CD4-positive, alpha-beta T cell treated with Interleukin-15 for 1 hour (primary cell): Measurements from ENCODE around the gene HDLBP.
"Not testable (repeated sequence)": the region's sequence is repeated elsewhere in the genome, so short reads cannot be mapped to it uniquely, and the experiment has no call there.

Experiments
- DNase-seq: peaks from one replicate; pipeline ENCODE4 v3.0.0-alpha.2; 2020

HDLBP gene

DNA sequence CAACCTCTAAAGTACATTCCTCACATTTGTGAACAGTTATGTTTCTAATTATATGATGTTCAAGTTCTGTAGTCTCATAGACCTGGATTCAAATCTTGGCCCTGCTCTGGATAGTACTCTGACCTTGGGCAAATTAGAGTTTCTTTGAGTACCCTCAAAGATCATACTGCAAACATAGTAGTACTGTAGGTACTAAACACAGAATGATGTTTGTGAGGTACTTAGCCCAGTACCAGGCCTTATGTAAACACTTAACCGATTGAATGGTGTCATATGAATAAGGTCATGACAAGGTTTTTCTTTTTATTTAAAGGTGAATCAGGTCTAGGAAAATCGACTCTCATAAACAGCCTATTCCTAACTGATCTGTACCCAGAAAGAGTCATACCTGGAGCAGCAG lies 19.3 kb upstream of the HDLBP start:
- DNase-seq, result no peak

- no peak for DNase-seq
These were observed 15.1 kb upstream of the HDLBP start for GRCh38 chr2:241330616-241330981.

DNA sequence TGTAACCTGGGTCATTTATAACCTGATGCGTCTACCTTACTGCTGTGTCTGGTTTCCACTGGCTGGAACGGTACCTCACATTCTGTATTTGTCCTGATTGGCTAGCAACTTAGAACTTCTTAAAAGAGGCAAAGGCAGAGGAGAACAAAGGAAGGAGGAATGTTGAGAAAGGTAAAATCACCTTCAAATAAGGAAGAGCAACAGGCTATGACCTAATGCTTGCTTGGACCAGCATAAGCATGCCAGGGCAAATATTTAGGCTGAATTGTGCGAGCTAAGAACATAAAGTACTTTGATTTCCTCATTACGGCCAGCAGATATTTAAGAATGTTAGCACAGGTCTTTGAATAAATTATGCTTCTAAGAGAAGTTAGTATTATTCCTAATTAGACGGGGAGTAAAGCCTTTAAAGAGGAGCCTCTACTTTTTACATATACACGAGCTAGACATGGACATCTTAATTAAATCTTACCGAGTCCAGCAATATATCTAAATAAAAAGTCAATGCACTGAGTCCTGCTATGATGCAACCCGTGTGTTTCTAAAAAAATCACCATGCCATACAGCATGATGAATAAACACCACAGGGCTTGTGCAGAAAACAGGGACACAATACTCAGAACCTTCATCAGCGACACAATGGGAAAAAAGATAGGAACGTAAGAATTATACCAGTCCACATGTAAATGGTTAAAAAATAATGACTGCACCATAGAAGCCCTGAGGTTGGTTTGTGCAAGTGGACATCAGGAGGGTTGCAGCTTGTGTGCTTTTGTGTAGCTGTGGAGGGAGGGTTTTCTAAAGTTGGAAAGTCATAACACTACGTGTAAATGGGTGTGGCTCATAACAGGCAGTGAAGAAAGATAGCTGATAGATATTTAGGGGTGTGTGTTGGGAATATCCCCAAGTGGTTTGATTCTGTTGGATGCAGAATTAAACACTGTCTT lies 14.5 kb upstream of the HDLBP start:
- no peak for DNase-seq

DNA sequence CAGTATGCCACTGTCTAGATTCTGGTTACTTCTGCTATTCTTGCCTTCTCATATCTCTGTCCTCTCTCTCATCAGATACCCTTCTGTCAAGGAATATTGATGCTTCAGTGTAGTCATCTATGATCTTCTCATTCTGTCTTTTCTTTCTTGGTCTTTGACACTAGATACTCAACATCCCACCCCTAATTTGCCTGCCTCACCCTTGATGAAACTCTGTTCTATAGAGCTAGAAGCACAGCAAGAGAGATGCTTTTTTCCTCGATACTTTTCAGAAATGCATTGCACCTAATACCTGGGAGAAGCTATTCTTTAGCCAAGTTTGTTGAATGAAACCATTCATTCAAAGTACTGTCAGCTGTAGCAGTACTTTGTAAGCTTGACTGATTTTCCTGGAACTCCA lies 9.8 kb upstream of the HDLBP start:
- no peak for DNase-seq

DNA sequence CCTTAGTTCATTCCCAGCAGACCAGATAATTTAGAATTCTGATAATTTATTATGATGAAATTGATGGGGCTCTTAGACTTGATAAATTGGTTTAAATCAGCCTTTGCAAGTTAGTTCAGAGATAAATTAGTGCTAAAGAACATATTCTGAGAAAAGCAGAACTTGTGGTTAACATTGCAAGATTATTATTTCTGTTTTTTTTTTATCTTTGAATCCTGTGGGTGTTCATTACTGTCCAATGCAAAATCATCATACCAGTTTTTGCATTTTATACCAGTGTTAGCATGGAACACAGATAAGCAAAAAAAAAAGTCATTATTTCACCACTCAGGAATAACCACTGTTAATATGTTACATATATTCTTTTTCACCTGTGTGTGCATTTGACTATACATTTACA lies 9.3 kb upstream of the HDLBP start:
- DNase-seq, result no peak

GRCh38 chr2:241323778-241324177 lies 8.3 kb upstream of the HDLBP start:
- no peak for DNase-seq

GRCh38 chr2:241321886-241322285 lies 6.4 kb upstream of the HDLBP start:
- no peak for DNase-seq

DNA sequence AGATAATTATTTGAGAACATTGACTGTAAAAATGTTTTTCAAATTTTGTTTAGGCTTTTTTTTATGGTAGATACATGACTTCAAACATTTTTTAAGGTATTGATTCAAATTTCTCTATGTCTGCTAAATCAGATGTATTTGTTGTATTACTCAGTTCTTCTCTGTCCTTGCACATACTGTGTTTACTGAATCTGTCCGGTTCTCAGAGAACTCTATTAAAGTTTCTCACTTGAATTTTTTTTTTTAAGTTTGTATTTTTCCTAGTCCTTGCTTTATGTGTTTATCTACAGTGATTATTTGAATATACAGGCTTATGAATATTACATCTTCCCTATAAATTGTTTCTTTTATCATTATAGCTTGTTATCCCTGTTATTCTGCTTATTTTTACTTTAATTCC lies 5.6 kb upstream of the HDLBP start:
- DNase-seq, result no peak

- DNase-seq, result no peak
These were observed 4.9 kb upstream of the HDLBP start for GRCh38 chr2:241320394-241320793.

GRCh38 chr2:241318830-241319229 lies 3.4 kb upstream of the HDLBP start:
- DNase-seq, result not testable (repeated sequence)

DNA sequence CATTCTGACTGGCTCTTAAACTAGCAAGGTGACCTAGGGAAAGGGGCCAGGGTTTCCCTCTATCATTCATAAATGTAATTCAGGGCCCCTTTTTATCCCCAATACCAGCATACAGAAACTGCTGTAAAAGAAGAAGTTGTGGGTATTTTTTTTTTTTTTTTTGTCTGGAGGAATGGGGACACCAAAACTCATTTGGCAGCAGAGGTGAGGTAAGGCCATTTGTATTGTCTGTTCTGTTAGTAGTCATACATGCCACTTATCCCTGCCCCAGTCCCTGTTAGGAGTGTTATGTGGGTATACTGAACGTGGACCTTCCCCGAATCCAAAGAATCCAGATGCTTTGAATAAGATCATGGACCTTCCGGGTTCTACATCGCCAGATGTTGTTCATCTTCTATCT lies 1.9 kb upstream of the HDLBP start:
- DNase-seq, result no peak

GRCh38 chr2:241316825-241317224 lies 1.4 kb upstream of the HDLBP start:
- DNase-seq, result no peak

DNA sequence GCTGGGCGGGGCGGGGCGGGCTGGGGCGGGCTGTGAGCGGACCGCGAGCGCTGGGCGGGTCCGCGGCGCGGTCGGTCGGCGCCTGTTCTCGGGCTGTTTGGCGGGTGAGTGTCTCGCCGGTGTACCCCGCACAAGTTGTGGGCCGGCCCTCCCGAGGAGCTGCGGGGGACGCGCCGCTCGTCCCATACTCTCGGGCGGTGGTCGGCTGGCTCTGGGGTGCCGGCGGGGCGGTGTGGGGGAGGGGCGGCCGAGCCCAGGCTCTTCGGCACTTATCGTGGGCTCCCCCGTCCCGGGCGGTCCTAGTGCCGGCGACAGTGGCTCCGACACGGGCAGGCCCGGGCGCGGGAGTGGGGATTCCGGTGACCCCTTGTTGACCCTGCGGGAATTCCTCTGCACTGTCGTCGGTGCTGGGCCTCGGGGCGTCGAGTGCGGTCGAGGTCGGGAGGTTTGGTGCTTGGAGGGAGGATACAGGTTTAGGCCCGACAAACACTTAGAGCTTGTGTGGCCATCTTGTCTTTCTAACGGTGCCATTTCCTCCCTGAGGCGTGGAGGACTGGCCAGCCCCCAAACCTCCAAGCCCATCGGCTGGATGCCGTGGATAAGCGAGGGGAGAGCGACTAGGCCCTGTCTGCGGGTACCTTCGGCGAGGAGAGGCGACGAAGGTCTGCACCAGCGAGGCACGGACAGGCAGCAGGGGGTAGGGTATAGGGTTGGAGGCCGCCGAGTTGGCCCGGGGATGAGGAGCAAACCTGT lies 583 bp upstream of the HDLBP start, which contains the start of gene SEPTIN2:
TSS of gene SEPTIN2 (plus strand) at position 47 of the 753 bp plus-strand sequence. CDS start 8,308 bp downstream, outside the sequence.
- peak; percentile 85 for DNase-seq

DNA sequence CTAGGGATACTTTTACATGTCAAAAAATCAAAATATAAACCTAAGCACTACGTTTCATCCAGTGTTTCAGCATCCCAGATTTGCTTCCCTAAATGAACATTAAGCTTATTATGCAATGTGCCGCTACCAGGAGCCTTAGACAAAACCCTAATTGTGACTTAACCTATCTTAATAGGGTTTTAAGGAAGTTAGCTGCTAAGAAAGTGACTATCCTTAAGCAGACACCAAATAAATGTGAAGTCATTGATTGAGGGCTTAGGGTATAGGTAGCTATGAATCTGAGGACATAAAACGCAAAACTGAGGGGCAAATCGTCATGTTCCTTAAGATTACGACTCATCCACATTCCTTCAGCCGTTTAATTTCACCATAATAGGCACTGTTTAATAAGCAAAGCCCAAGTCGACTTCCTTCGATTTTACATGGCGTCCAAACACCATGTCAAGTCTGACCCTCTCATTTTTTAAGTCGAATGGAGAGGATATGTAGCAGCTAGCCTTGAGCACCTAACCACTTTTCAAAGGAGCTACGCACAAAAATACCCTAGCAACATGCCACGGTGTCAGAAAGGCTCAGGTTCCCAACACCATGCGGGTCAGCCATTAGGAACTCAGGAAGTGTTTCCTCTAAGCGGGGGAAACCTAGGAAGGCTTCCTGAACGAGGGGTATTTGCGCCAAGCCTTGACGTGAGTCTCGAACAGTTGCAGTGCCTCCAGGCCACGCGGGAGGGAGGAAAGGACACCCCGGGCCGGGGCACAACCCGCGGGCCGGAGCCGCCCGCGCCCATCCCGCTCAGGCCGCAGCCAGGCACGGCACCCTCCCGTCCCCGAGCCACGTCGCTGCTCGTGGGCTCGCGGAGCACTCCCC lies 1.0 kb downstream of the HDLBP start:
- no peak for DNase-seq

DNA sequence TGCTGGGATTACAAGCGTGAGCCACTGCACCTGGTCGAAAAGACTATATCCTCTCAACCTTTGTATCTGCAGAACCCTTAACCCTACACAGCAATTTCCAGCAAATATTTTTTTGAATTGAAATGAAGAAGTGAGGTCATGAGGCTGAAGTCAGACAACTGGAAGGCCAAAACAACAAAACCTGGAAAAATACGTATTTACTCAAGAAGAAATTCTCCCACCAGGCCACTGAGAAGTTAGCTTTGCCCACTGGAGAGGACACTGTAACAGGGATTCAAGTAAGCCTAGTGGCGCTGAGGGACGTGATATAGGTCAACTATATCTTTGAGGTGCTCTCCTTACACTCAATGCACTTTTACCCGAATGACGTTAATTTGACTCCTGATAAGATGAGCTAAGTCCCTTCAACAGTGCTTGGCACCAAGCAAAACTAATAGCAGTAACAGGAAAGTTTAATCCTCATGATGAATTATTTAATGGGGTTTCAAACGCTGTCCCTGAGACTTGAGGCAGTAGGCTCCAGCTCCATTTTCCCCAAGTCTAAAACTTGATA lies 1.9 kb downstream of the HDLBP start:
- no peak for DNase-seq

- DNase-seq, result no peak
These were observed 3.4 kb downstream of the HDLBP start for GRCh38 chr2:241312082-241312481.

GRCh38 chr2:241310917-241311566 lies 4.4 kb downstream of the HDLBP start:
- no peak for DNase-seq

GRCh38 chr2:241309684-241310117 lies 5.8 kb downstream of the HDLBP start:
- DNase-seq, result peak; percentile 66

DNA sequence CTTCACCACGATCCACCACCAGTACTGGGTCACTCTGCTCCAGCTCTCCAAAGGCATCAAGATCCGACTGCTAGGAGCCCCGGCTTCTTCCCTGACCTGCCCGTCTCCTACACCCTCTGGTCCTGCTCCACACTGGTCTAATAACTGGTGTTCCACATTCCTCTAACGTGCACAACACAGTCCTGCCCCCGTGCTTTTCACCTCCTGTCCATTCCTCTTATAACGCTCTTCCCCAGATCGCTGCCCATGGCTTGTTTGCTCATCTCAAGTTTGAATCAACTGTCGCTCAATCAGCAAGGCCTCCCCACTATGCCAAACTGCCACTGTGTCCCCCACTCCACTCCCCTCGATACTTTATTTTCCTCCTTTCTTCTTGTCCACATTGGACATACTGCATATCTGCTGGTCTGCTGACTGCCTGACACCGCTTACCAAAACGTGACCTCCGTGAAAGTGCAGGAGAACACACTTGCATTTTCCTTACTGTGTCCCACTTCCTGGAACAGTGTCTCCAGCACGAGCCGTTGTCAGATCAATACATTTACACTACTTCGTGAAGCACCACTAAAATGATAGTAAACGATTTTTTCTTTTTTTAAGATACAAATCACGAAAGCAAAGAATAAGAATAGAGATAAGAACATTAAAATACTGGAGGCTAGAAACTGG lies 6.5 kb downstream of the HDLBP start:
- DNase-seq, result no peak

GRCh38 chr2:241308267-241308666 lies 7.2 kb downstream of the HDLBP start:
- no peak for DNase-seq

GRCh38 chr2:241307055-241307454 lies 8.4 kb downstream of the HDLBP start:
- DNase-seq, result no peak
